H1 (cell line): ENCODE data around the gene GPR35. TPM values are rescaled to one million over a fixed set of nuclear protein-coding genes. Genes with fewer than 3 reads are reported as not detected.

Experiments
- CTCF ChIA-PET: fragments of 300-600 bp; sonication (Branson Sonifier 250); formaldehyde crosslinking; loops from one replicate; lab custom pipeline; 2021; ENCODE audit not compliant: partially characterized antibody; lab: Charles Lee
- POLR2A ChIA-PET: fragments of 300-600 bp; sonication (Branson Sonifier 250); formaldehyde crosslinking; loops from one replicate; lab custom pipeline; 2021; ENCODE audit warnings: inconsistent platforms; ENCODE audit not compliant: partially characterized antibody; lab: Charles Lee
- DNase-seq, 2 experiments: peaks; one replicate each; pipeline versions ENCODE4 v3.0.0 to v3.0.0-alpha.2; 2010 to 2022; ENCODE audit warnings: low spot score in 2 of 2, low read depth in 1 of 2, mixed read lengths in 1 of 2
- FAIRE-seq: peaks from 2 replicates; lab custom pipeline; 2011; peaks lifted over from hg19 to GRCh38; lab: Jason Lieb, UNC
- H2AFZ ChIP-seq: 2 replicates; pipeline ENCODE4 v1.8.1; 2012; ENCODE audit warnings: low read length, inconsistent platforms
- H2AK5ac ChIP-seq: 2 replicates; pipeline ENCODE4 v1.6.1; 2013; ENCODE audit warnings: low read depth, low read length
- H2BK120ac ChIP-seq: replicated peaks from 2 replicates; pipeline ENCODE3; 2013; ENCODE audit warnings: low read depth, low read length, inconsistent platforms
- H2BK12ac ChIP-seq: 2 replicates; pipeline ENCODE4 v1.6.1; 2013; ENCODE audit warnings: low read depth, low read length
- H2BK15ac ChIP-seq: 2 replicates; pipeline ENCODE4 v1.6.1; 2013; ENCODE audit warnings: low read length
- H2BK20ac ChIP-seq: 2 replicates; pipeline ENCODE4 v1.6.1; 2013; ENCODE audit warnings: low read length
- H2BK5ac ChIP-seq: 2 replicates; pipeline ENCODE4 v1.6.1; 2013; ENCODE audit warnings: low read depth, low read length
- H3K14ac ChIP-seq: 2 replicates; pipeline ENCODE4 v1.6.1; 2013; ENCODE audit warnings: inconsistent platforms; ENCODE audit not compliant: insufficient read length
- H3K18ac ChIP-seq: 2 replicates; pipeline ENCODE4 v1.6.1; 2013; ENCODE audit warnings: low read length; ENCODE audit errors: extremely low read depth
- H3K23ac ChIP-seq: 2 replicates; pipeline ENCODE4 v1.6.1; 2013; ENCODE audit warnings: inconsistent platforms; ENCODE audit not compliant: insufficient read length
- H3K23me2 ChIP-seq: 2 replicates; pipeline ENCODE4 v1.6.1; 2013; ENCODE audit warnings: low read depth, low read length
- H3K27ac ChIP-seq: 2 replicates; pipeline ENCODE4 v1.6.1; 2011; ENCODE audit warnings: low read depth, low read length, inconsistent platforms
- H3K27me3 ChIP-seq, 4 experiments: replicated peaks in 1 of 4; 1 replicate in 1 of 4; 2 replicates in 3 of 4; pipeline versions ENCODE4 v1.6.1 to v1.8.1; 2011 to 2013; ENCODE audit warnings: low read length in 3 of 4, mild to moderate bottlenecking in 3 of 4, inconsistent platforms in 2 of 4, mixed read lengths in 2 of 4, moderate library complexity in 1 of 4; ENCODE audit not compliant: control insufficient read depth in 3 of 4, insufficient read depth in 3 of 4; ENCODE audit errors: extremely low read depth in 1 of 4
- H3K36me3 ChIP-seq, 4 experiments: 2 replicates each; pipeline versions ENCODE4 v1.6.1 to v1.8.1; 2011 to 2013; ENCODE audit warnings: mild to moderate bottlenecking in 4 of 4, low read length in 3 of 4, moderate library complexity in 2 of 4, control low read depth in 1 of 4, inconsistent platforms in 1 of 4; ENCODE audit not compliant: insufficient read depth in 4 of 4, control insufficient read depth in 2 of 4
- H3K4ac ChIP-seq: replicated peaks from 2 replicates; pipeline ENCODE3; 2013; ENCODE audit warnings: low read length, low read depth, mixed read lengths, inconsistent platforms; ENCODE audit not compliant: insufficient read length
- H3K4me1 ChIP-seq, 4 experiments: replicated peaks in 1 of 4; 1 replicate in 1 of 4; 2 replicates in 3 of 4; pipeline versions ENCODE4 v1.6.1 to v1.8.1; 2011 to 2013; ENCODE audit warnings: low read length in 3 of 4, inconsistent platforms in 2 of 4, mixed read lengths in 1 of 4; ENCODE audit not compliant: insufficient read depth in 4 of 4, control insufficient read depth in 3 of 4
- H3K4me2 ChIP-seq, 2 experiments: 2 replicates each; pipeline versions ENCODE4 v1.6.1 to v1.8.1; 2011 to 2013; ENCODE audit warnings: low read depth in 2 of 2, low read length in 2 of 2, control low read depth in 1 of 2, inconsistent platforms in 1 of 2, mild to moderate bottlenecking in 1 of 2; ENCODE audit not compliant: insufficient read depth in 1 of 2
- H3K4me3 ChIP-seq, 4 experiments: fragments of 200-600, 300-600 bp in 1 of 4; sonication (generic), shearing (Covaris generic), sonication (Bioruptor Twin) in 1 of 4; 2 replicates each; pipeline versions ENCODE4 v1.5.1 to v1.8.1; 2011 to 2016; ENCODE audit warnings: low read length in 4 of 4, low read depth in 3 of 4, control low read depth in 2 of 4, inconsistent platforms in 2 of 4, mild to moderate bottlenecking in 2 of 4, mixed read lengths in 1 of 4, moderate library complexity in 1 of 4; ENCODE audit not compliant: insufficient read depth in 2 of 4; ENCODE audit errors: extremely low read depth in 1 of 4
- H3K56ac ChIP-seq: replicated peaks from 2 replicates; pipeline ENCODE3; 2013; ENCODE audit warnings: low read depth, mild to moderate bottlenecking, mixed read lengths, low read length, inconsistent platforms; ENCODE audit not compliant: insufficient read length
- H3K79me1 ChIP-seq: 2 replicates; pipeline ENCODE4 v1.6.1; 2013; ENCODE audit warnings: low read depth, low read length, control low read depth
- H3K79me2 ChIP-seq, 2 experiments: 2 replicates each; pipeline versions ENCODE4 v1.6.1 to v1.8.1; 2012 to 2013; ENCODE audit warnings: low read length in 2 of 2, mild to moderate bottlenecking in 2 of 2, inconsistent platforms in 1 of 2; ENCODE audit not compliant: insufficient read depth in 2 of 2, control insufficient read depth in 1 of 2
- H3K9ac ChIP-seq, 4 experiments: replicated peaks in 1 of 4; 1 replicate in 1 of 4; 2 replicates in 3 of 4; pipeline versions ENCODE4 v1.6.1 to v1.8.1; 2011 to 2013; ENCODE audit warnings: low read depth in 3 of 4, low read length in 3 of 4, control low read depth in 2 of 4, mild to moderate bottlenecking in 2 of 4, moderate library complexity in 2 of 4, inconsistent platforms in 1 of 4; ENCODE audit errors: extremely low read depth in 1 of 4
- H3K9me3 ChIP-seq, 2 experiments: 2 replicates each; pipeline versions ENCODE4 v1.6.1 to v1.8.1; 2012 to 2013; ENCODE audit warnings: mild to moderate bottlenecking in 2 of 2, moderate library complexity in 2 of 2, control low read depth in 1 of 2, inconsistent platforms in 1 of 2, low read depth in 1 of 2, low read length in 1 of 2, mixed read lengths in 1 of 2; ENCODE audit not compliant: insufficient read depth in 2 of 2
- H4K20me1 ChIP-seq, 2 experiments: replicated peaks in 1 of 2; 2 replicates each; pipeline versions ENCODE3 to v1.8.1; 2011 to 2013; ENCODE audit warnings: inconsistent platforms in 2 of 2, low read length in 2 of 2, mild to moderate bottlenecking in 1 of 2; ENCODE audit not compliant: insufficient read depth in 2 of 2, control insufficient read depth in 1 of 2
- H4K5ac ChIP-seq: 2 replicates; pipeline ENCODE4 v1.6.1; 2013; ENCODE audit warnings: low read length, low read depth, mixed read lengths, inconsistent platforms; ENCODE audit not compliant: insufficient read length
- H4K8ac ChIP-seq: 2 replicates; pipeline ENCODE4 v1.8.0; 2013; ENCODE audit warnings: mild to moderate bottlenecking, moderate library complexity, low read length, inconsistent platforms; ENCODE audit not compliant: insufficient read depth; ENCODE audit errors: extremely low read depth
- H4K91ac ChIP-seq: replicated peaks from 2 replicates; pipeline ENCODE3; 2013; ENCODE audit warnings: low read length, mixed read lengths, inconsistent platforms; ENCODE audit not compliant: insufficient read length
- EP300 ChIP-seq, 2 experiments: IDR thresholded peaks; 1 replicate in 1 of 2; 2 replicates in 1 of 2; pipeline ENCODE4 v1.6.1; 2011 to 2012; ENCODE audit warnings: low read depth in 2 of 2, low read length in 2 of 2, mild to moderate bottlenecking in 2 of 2, borderline replicate concordance in 1 of 2, inconsistent platforms in 1 of 2, moderate library complexity in 1 of 2
- MAX ChIP-seq: IDR thresholded peaks from 2 replicates; pipeline ENCODE4 v1.6.1; 2012; ENCODE audit warnings: inconsistent platforms
- NANOG ChIP-seq: IDR thresholded peaks from 2 replicates; pipeline ENCODE4 v1.6.1; 2011; ENCODE audit warnings: low read length, low read depth, mild to moderate bottlenecking, inconsistent platforms; ENCODE audit not compliant: insufficient read depth, poor library complexity, severe bottlenecking
- RBBP5 ChIP-seq: IDR thresholded peaks from 2 replicates; pipeline ENCODE4 v1.7.1; 2012; ENCODE audit warnings: low read depth, mild to moderate bottlenecking, inconsistent platforms, low read length, moderate library complexity, borderline replicate concordance
- SIX5 ChIP-seq: IDR thresholded peaks from 2 replicates; pipeline ENCODE4 v1.6.1; 2011; ENCODE audit warnings: mild to moderate bottlenecking, low read depth, low read length
- SP1 ChIP-seq: IDR thresholded peaks from 2 replicates; pipeline ENCODE4 v1.6.1; 2011; ENCODE audit warnings: low read depth, low read length
- USF2 ChIP-seq: IDR thresholded peaks from 2 replicates; pipeline ENCODE4 v1.6.1; 2011; ENCODE audit warnings: low read length, improper control_type of control experiment
- YY1 ChIP-seq: IDR thresholded peaks from 2 replicates; pipeline ENCODE4 v1.6.1; 2011; ENCODE audit warnings: low read depth, mild to moderate bottlenecking, low read length
- WGBS, 2 experiments: shearing (Covaris generic) in 1 of 2; methylation state at CpG; one replicate each; pipeline versions ENCODE4 v1.1.6 to v1.1.7; 2013 to 2015; ENCODE audit warnings: low lambda C conversion rate in 2 of 2, mixed read lengths in 2 of 2, inconsistent platforms in 1 of 2, low coverage in 1 of 2, missing lambda C conversion rate in 1 of 2; ENCODE audit not compliant: insufficient replicate concordance in 2 of 2, insufficient coverage in 1 of 2, insufficient read length in 1 of 2; ENCODE audit errors: extremely low coverage in 1 of 2, missing lambda C conversion rate in 1 of 2; 5-methylcytosine and 5-hydroxymethylcytosine counted together
- polyA plus RNA-seq, 7 experiments: library from polyadenylated mRNA; depleted of rRNA in 3 of 7; stranded (reverse) in 5 of 7; unstranded in 2 of 7; fragments of >200 nt in 5 of 7; fragments of 200-250 nt in 2 of 7; gene quantifications; 1 replicate in 5 of 7; 2 replicates in 1 of 7; 4 replicates in 1 of 7; pipeline versions ENCODE4 v1.2.1 to v1.2.3, GENCODE V29; 2011 to 2013; ENCODE audit warnings: missing spikeins in 2 of 7, mixed read lengths in 2 of 7
- total RNA-seq: library from RNA; stranded (reverse); fragmentation: NEBNext Ultra II Directional; extraction: Animal tissue kit (Norgen Biotek cat#: 25700); gene quantifications from 2 replicates; pipeline ENCODE4 v1.2.1, GENCODE V29; 2021
- TF ChIP-seq, protein P1 (sequence below): IDR thresholded peaks from 2 replicates; pipeline ENCODE4 v1.6.1; 2011; ENCODE audit warnings: low read depth, mild to moderate bottlenecking, low read length; ENCODE audit not compliant: insufficient read depth

Gene GPR35
- total and polyA plus RNA-seq, 2 of the 8 experiments (the other 6 are each of a cell fraction or from before 2014, with no cell fraction given) = 0.47 TPM; not detected in 1

DNA sequence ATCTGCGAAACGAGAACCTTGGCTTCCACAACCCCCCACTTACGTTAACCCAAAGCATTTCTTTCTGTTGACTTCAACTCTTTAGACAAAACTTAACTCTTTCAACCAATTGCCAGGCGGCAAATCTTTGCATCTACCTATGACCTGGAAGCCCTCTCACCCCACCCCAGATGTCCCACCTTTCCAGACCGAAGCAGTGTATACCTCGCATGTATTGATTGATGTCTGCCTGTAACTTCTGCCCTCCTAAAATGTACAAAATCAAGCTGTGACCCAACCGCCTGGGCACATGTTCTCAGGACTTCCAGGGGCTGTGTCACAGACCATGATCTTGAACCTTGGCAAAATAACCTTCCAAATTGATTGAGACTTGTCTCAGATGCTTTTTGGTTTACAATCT is 45.1 kb downstream of the GPR35 start:
- no peak overlapping the region for H2BK12ac ChIP-seq
- no peak overlapping the region for H2AK5ac ChIP-seq
- no peaks in the 10 kb centered on the region for H3K79me1 ChIP-seq
- H4K8ac ChIP-seq = no peak overlapping the region
- H2BK120ac ChIP-seq = no peak overlapping the region
- H3K27ac ChIP-seq = no peak overlapping the region
- H4K20me1 ChIP-seq = no peaks in the 10 kb centered on the region
- ChIA-PET CTCF (interaction anchor here (0.7 to 1.3 kb wide), 2 partner anchors 30 to 66 kb away, joined by 4 read pairs; no protein-coding TSS in a partner anchor), POLR2A (no interaction called here)
- WGBS, 2 experiments = 90% methylated on average over 7 of the region's 7 CpGs; no CpG with 5 or more reads in 1 of the 2 experiments
- H3K4ac ChIP-seq = no peak overlapping the region
- no peaks in the 10 kb centered on the region for H3K9me3 ChIP-seq
- peaks cover 0 to 6% (median under 1%) of the 10 kb centered on the region in 4 experiments; a peak in 1 of 7 replicates for H3K27me3 ChIP-seq
- peaks cover 2% of the 10 kb centered on the region; the same call in 1 of the 2 replicates for H3K23me2 ChIP-seq
- H3K4me2 ChIP-seq = no peak overlapping the region
- H3K23ac ChIP-seq = no peak overlapping the region
- FAIRE-seq (no peak), DNase-seq (no peak)
- no peak overlapping the region for H2BK20ac ChIP-seq
- H3K14ac ChIP-seq = no peak overlapping the region
- H4K5ac ChIP-seq = no peak overlapping the region
- no peak overlapping the region for H3K9ac ChIP-seq
- no peak overlapping the region for H2AFZ ChIP-seq
- no peak overlapping the region for H4K91ac ChIP-seq
- H2BK15ac ChIP-seq = no peak overlapping the region
- H3K79me2 ChIP-seq = no peaks in the 10 kb centered on the region
- H3K4me1 ChIP-seq = no peaks in the 10 kb centered on the region
- H2BK5ac ChIP-seq = no peak overlapping the region
- H3K18ac ChIP-seq = no peak overlapping the region
- H3K36me3 ChIP-seq = no peaks in the 10 kb centered on the region
- no peak overlapping the region for H3K56ac ChIP-seq
- H3K4me3 ChIP-seq = no peak overlapping the region
- TF ChIP-seq SP1 (no peak), MAX (no peak), USF2 (no peak), EP300 (IDR thresholded peaks at IDR 0.05; ENCODE audit: borderline replicate concordance in 1 of 2, low read depth in 2 of 2, low read length in 2 of 2) (no peak), RBBP5 (no peak), YY1 (no peak), SIX5 (no peak), NANOG (no peak)
- TF ChIP-seq, protein P1, sequence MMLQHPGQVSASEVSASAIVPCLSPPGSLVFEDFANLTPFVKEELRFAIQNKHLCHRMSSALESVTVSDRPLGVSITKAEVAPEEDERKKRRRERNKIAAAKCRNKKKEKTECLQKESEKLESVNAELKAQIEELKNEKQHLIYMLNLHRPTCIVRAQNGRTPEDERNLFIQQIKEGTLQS = no peak
